OCI-LY7 (cell line): ENCODE measurements around the gene OOSP1. TPM values are rescaled to one million over a fixed set of nuclear protein-coding genes. Genes with fewer than 3 reads are reported as not detected.

Experiments
- BruUV-seq: library from RNA; stranded (reverse); fragments of 400-500 nt; replicated peaks from 2 replicates; lab custom pipeline; 2021; lab: Mats Ljungman, UMichigan
- CTCF ChIA-PET: fragments of 300-600 bp; sonication (Branson Sonifier 250); formaldehyde crosslinking; loops from one replicate; lab custom pipeline; 2022; ENCODE audit warnings: antibody characterized with exemption; ENCODE audit not compliant: unreplicated experiment; lab: Charles Lee
- POLR2A ChIA-PET: fragments of 300-600 bp; sonication (Branson Sonifier 250); formaldehyde crosslinking; loops from one replicate; lab custom pipeline; 2022; ENCODE audit warnings: antibody characterized with exemption; lab: Charles Lee
- DNase-seq: peaks from one replicate; pipeline ENCODE4 v3.0.0-alpha.2; 2015; ENCODE audit warnings: low spot score
- H2AFZ ChIP-seq: fragments of 200-600 bp; sonication (generic), shearing (Covaris generic); 2 replicates; pipeline ENCODE4 v1.6.1; 2014; ENCODE audit warnings: mild to moderate bottlenecking, antibody characterized with exemption, low read length, moderate library complexity
- H3K27ac ChIP-seq: fragments of 200-600 bp; sonication (generic); 2 replicates; pipeline ENCODE4 v1.5.1; 2014; ENCODE audit warnings: mixed run types, low read depth, mild to moderate bottlenecking, moderate library complexity, low read length, inconsistent platforms; ENCODE audit not compliant: poor library complexity, severe bottlenecking
- H3K36me3 ChIP-seq: fragments of 200-600 bp; sonication (generic); 2 replicates; pipeline ENCODE4 v1.6.1; 2014; ENCODE audit warnings: mild to moderate bottlenecking, antibody characterized with exemption, low read length, moderate library complexity, mixed read lengths; ENCODE audit not compliant: insufficient read depth
- H3K4me1 ChIP-seq: fragments of 200-600 bp; sonication (generic); 2 replicates; pipeline ENCODE4 v1.5.1; 2014; ENCODE audit warnings: mild to moderate bottlenecking, low read length; ENCODE audit not compliant: insufficient read depth, poor library complexity, severe bottlenecking
- H3K4me2 ChIP-seq: fragments of 200-600 bp; sonication (generic); 2 replicates; pipeline ENCODE4 v1.6.1; 2014; ENCODE audit warnings: mild to moderate bottlenecking, low read length
- H3K4me3 ChIP-seq: fragments of 200-600 bp; sonication (generic); 2 replicates; pipeline ENCODE4 v1.5.1; 2014; ENCODE audit warnings: mild to moderate bottlenecking, low read depth, low read length; ENCODE audit not compliant: poor library complexity, severe bottlenecking
- H3K79me2 ChIP-seq: fragments of 200-600 bp; sonication (generic); 2 replicates; pipeline ENCODE4 v1.6.1; 2016; ENCODE audit warnings: low read depth, mild to moderate bottlenecking, low read length, moderate library complexity, mixed read lengths; ENCODE audit not compliant: insufficient read depth
- H3K9me2 ChIP-seq: fragments of 200-600 bp; sonication (generic); 2 replicates; pipeline ENCODE4 v1.6.1; 2016; ENCODE audit warnings: mild to moderate bottlenecking, low read length, mixed read lengths; ENCODE audit not compliant: insufficient read depth
- H3K9me3 ChIP-seq: fragments of 200-600 bp; sonication (generic); 2 replicates; pipeline ENCODE4 v1.6.1; 2014; ENCODE audit warnings: mild to moderate bottlenecking, mixed run types, low read length, mixed read lengths
- H4K20me1 ChIP-seq: fragments of 200-600 bp; sonication (generic); 2 replicates; pipeline ENCODE4 v1.6.1; 2014; ENCODE audit warnings: mild to moderate bottlenecking, antibody characterized with exemption, low read length, moderate library complexity, mixed read lengths; ENCODE audit not compliant: insufficient read depth
- CTCF ChIP-seq: fragments of 200-600 bp; sonication (generic); conservative IDR thresholded peaks from 2 replicates; pipeline ENCODE4 v1.5.1; 2014; ENCODE audit warnings: mild to moderate bottlenecking, antibody characterized with exemption, low read length, moderate library complexity, mixed read lengths
- EZH2phosphoT487 ChIP-seq: fragments of 200-600 bp; sonication (generic); IDR thresholded peaks from 2 replicates; pipeline ENCODE4 v1.6.1; 2018; ENCODE audit warnings: low read depth, borderline replicate concordance, mild to moderate bottlenecking, mixed run types, antibody characterized with exemption, low read length, moderate library complexity, mixed read lengths
- intact Hi-C: fragments of 100-400 bp; cut with micrococcal nuclease; formaldehyde crosslinking; loops from one replicate; pipeline ENCODE4 v1.10.0; 2022; ENCODE audit not compliant: unreplicated experiment
- total RNA-seq, 2 experiments: library from RNA; depleted of rRNA in 1 of 2; stranded (reverse); fragments of >200 nt in 1 of 2; shearing (Covaris generic) in 1 of 2; gene quantifications; 2 replicates each; pipeline ENCODE4 v1.2.3, GENCODE V29; 2014 to 2022

OOSP1 gene
- total RNA-seq, 2 experiments from 2014 or later = not detected

DNA sequence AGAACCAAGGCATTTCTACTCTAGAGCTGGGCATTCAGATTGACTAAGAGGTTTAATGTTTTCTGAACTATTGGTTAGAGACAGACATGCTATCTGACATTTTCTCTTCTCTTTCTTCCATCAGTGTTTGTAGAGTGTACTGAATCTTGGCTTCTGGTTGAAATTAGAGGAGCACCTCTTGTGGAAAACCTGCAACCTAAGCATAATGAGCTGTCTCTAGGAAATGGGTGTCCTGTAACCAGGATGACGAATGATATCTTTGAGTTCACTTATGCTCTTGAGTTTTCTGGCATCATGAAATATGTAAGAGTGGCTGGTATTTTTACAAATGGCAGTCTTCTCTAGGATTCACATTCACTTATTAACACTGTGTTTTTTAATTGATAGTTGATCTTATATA, 45.0 kb downstream of the OOSP1 start:
- CTCF ChIA-PET = no interaction called here

GRCh38 chr11:59984368-59984767, 46.1 kb downstream of the OOSP1 start:
- Histone ChIP-seq H3K4me1 (no peaks in the 10 kb centered on the region), H2AFZ (no peak overlapping the region), H4K20me1 (no peaks in the 10 kb centered on the region), H3K4me2 (no peak overlapping the region), H3K27ac (no peak overlapping the region), H3K36me3 (no peaks in the 10 kb centered on the region), H3K9me2 (no peaks in the 10 kb centered on the region), H3K9me3 (no peaks in the 10 kb centered on the region), H3K79me2 (no peaks in the 10 kb centered on the region), H3K4me3 (no peak overlapping the region)
- no peak for TF ChIP-seq EZH2phosphoT487
- no peak for TF ChIP-seq CTCF
- ChIA-PET CTCF (no interaction called here), POLR2A (no interaction called here)
- intact Hi-C loops = no loop called here
- no peak for DNase-seq
- BruUV-seq = no TSS peak

More for the DNA sequence above, 45.0 kb downstream of the OOSP1 start:
- no peaks in the 10 kb centered on the region for H3K9me3 ChIP-seq
- DNase-seq = no peak
- TF ChIP-seq CTCF (no peak), EZH2phosphoT487 (no peak)
- H3K27ac ChIP-seq = no peak overlapping the region
- H3K4me3 ChIP-seq = no peak overlapping the region
- H3K4me2 ChIP-seq = no peak overlapping the region
- POLR2A ChIA-PET = no interaction called here
- H3K79me2 ChIP-seq = no peaks in the 10 kb centered on the region
- H3K9me2 ChIP-seq = no peaks in the 10 kb centered on the region
- intact Hi-C loops = no loop called here
- no peaks in the 10 kb centered on the region for H3K4me1 ChIP-seq
- no peak overlapping the region for H2AFZ ChIP-seq
- BruUV-seq = no TSS peak
- no peaks in the 10 kb centered on the region for H3K36me3 ChIP-seq
- H4K20me1 ChIP-seq = no peaks in the 10 kb centered on the region

GRCh38 chr11:59990421-59990820, 52.2 kb downstream of the OOSP1 start:
- Histone ChIP-seq H3K27ac (no peak overlapping the region), H3K9me3 (no peaks in the 10 kb centered on the region), H3K4me3 (no peak overlapping the region), H3K79me2 (no peaks in the 10 kb centered on the region), H3K4me2 (no peak overlapping the region), H3K9me2 (no peaks in the 10 kb centered on the region), H3K36me3 (no peaks in the 10 kb centered on the region), H3K4me1 (no peaks in the 10 kb centered on the region), H2AFZ (no peak overlapping the region), H4K20me1 (no peaks in the 10 kb centered on the region)
- no TSS peak for BruUV-seq
- POLR2A ChIA-PET = no interaction called here
- CTCF ChIA-PET = no interaction called here
- TF ChIP-seq EZH2phosphoT487 (no peak), CTCF (no peak)
- intact Hi-C loops = no loop called here
- no peak for DNase-seq
